Measurements from ENCODE around the gene ARFGAP2.
"Not testable (repeated sequence)": the region's sequence is repeated elsewhere in the genome, so short reads cannot be mapped to it uniquely, and the experiment has no call there.

- not testable (repeated sequence) for TF ChIP-seq CTCF, POLR2A (IDR thresholded peaks at IDR 0.05)
These were observed 57.6 kb downstream of the ARFGAP2 start for GRCh38 chr11:47118958-47119688.

All from adrenal gland (tissue), 5 donors.